GM12878 (cell line): ENCODE data around the gene EME2. TPM values are rescaled to one million over a fixed set of nuclear protein-coding genes. Genes with fewer than 3 reads are reported as not detected.

Experiments
- ATAC-seq: fragments of 200-7000 bp; cut with Tn5 transposase; 3 replicates; pipeline ENCODE4 v1.9.1; 2020; ENCODE audit warnings: mild to moderate bottlenecking, moderate library complexity
- BruUV-seq: library from RNA; stranded (reverse); fragments of 400-500 nt; replicated peaks from 2 replicates; lab custom pipeline; 2021; lab: Mats Ljungman, UMichigan
- CTCF ChIA-PET: fragments of 300-600 bp; sonication (Branson Sonifier 250); formaldehyde crosslinking; extraction: SDS; loops from one replicate; lab custom pipeline; 2021; ENCODE audit warnings: inconsistent platforms; lab: Yijun Ruan, JAX
- POLR2A ChIA-PET: fragments of 350-600 bp; formaldehyde crosslinking; extraction: SDS; loops from one replicate; lab custom pipeline; 2021; ENCODE audit warnings: inconsistent platforms; lab: Charles Lee
- RAD21 ChIA-PET: fragments of 300-600 bp; sonication (Branson Sonifier 250); formaldehyde crosslinking; loops from one replicate; lab custom pipeline; 2023; ENCODE audit warnings: antibody characterized with exemption; ENCODE audit not compliant: unreplicated experiment; lab: Charles Lee
- SMC1A ChIA-PET: fragments of 300-600 bp; sonication (Branson Sonifier 250); formaldehyde crosslinking; loops from one replicate; lab custom pipeline; 2023; ENCODE audit not compliant: unreplicated experiment, uncharacterized antibody; lab: Charles Lee
- DNase-seq: peaks from one replicate; pipeline ENCODE4 v3.0.0-alpha.2; 2011; ENCODE audit warnings: low read depth, low spot score
- FAIRE-seq: peaks from 3 replicates; lab custom pipeline; 2011; peaks lifted over from hg19 to GRCh38; lab: Jason Lieb, UNC
- H2AFZ ChIP-seq: 2 replicates; pipeline ENCODE4 v1.6.0; 2011; ENCODE audit warnings: low read depth, low read length, control low read depth; ENCODE audit not compliant: control insufficient read depth
- H3K27ac ChIP-seq: 2 replicates; pipeline ENCODE4 v1.5.1; 2011; ENCODE audit warnings: control low read depth; ENCODE audit not compliant: control insufficient read depth, insufficient read depth
- H3K27me3 ChIP-seq, 2 experiments: replicated peaks in 1 of 2; 2 replicates each; pipeline versions ENCODE4 v1.6.0 to v1.6.1; 2011; ENCODE audit warnings: low read length in 1 of 2; ENCODE audit not compliant: control insufficient read depth in 2 of 2, insufficient read depth in 2 of 2
- H3K36me3 ChIP-seq, 2 experiments: 2 replicates each; pipeline ENCODE4 v1.5.1; 2011; ENCODE audit warnings: low read length in 1 of 2; ENCODE audit not compliant: control insufficient read depth in 2 of 2, insufficient read depth in 2 of 2
- H3K4me1 ChIP-seq: 2 replicates; pipeline ENCODE4 v1.6.1; 2011; ENCODE audit warnings: mild to moderate bottlenecking, low read length, moderate library complexity, mixed read lengths; ENCODE audit not compliant: control insufficient read depth, insufficient read depth
- H3K4me2 ChIP-seq: 2 replicates; pipeline ENCODE4 v1.6.0; 2011; ENCODE audit warnings: control low read depth; ENCODE audit not compliant: control insufficient read depth, insufficient read depth
- H3K4me3 ChIP-seq: fragments of 200-600 bp; sonication (generic); 2 replicates; pipeline ENCODE4 v1.5.1; 2016
- H3K79me2 ChIP-seq: 2 replicates; pipeline ENCODE4 v1.6.0; 2011; ENCODE audit warnings: low read length; ENCODE audit not compliant: control insufficient read depth, insufficient read depth
- H3K9ac ChIP-seq: 2 replicates; pipeline ENCODE4 v1.8.0; 2011; ENCODE audit warnings: low read length, control low read depth, mixed read lengths; ENCODE audit not compliant: control insufficient read depth, insufficient read depth
- H3K9me3 ChIP-seq: replicated peaks from 3 replicates; pipeline ENCODE4 v1.5.1; 2011; ENCODE audit warnings: mild to moderate bottlenecking, low read length; ENCODE audit not compliant: control insufficient read depth, insufficient read depth
- H4K20me1 ChIP-seq: 2 replicates; pipeline ENCODE4 v1.6.0; 2011; ENCODE audit not compliant: control insufficient read depth, insufficient read depth
- ASH2L ChIP-seq: fragments of 300-600, 200-600 bp; sonication (generic); IDR thresholded peaks from 2 replicates; pipeline ENCODE4 v1.6.1; 2017; ENCODE audit warnings: low read depth, mild to moderate bottlenecking, borderline replicate concordance
- ATF3 ChIP-seq: IDR thresholded peaks from 2 replicates; pipeline ENCODE4 v1.6.1; 2011; ENCODE audit warnings: low read depth, mild to moderate bottlenecking, low read length, moderate library complexity, borderline replicate concordance; ENCODE audit errors: extremely low read depth
- CHD2 ChIP-seq: IDR thresholded peaks from 2 replicates; pipeline ENCODE4 v1.6.1; 2011; ENCODE audit warnings: low read depth, low read length, improper control_type of control experiment, borderline replicate concordance
- CHD4 ChIP-seq: fragments of 200-600 bp; sonication (generic); IDR thresholded peaks from 2 replicates; pipeline ENCODE4 v1.6.1; 2016; ENCODE audit warnings: mild to moderate bottlenecking
- EGR1 ChIP-seq, 2 experiments: IDR thresholded peaks; 1 replicate in 1 of 2; 2 replicates in 1 of 2; pipeline ENCODE4 v1.6.1; 2011 to 2012; ENCODE audit warnings: low read depth in 2 of 2, low read length in 2 of 2, borderline replicate concordance in 1 of 2, mild to moderate bottlenecking in 1 of 2, moderate library complexity in 1 of 2
- EP300 ChIP-seq, 2 experiments: fragments of 150-350 bp in 1 of 2; IDR thresholded peaks; 2 replicates each; pipeline ENCODE4 v1.6.1; 2011 to 2012; ENCODE audit warnings: low read depth in 2 of 2, low read length in 2 of 2, borderline replicate concordance in 1 of 2, improper control_type of control experiment in 1 of 2, inconsistent platforms in 1 of 2; ENCODE audit not compliant: control insufficient read depth in 1 of 2
- FOXM1 ChIP-seq: IDR thresholded peaks from 2 replicates; pipeline ENCODE4 v1.6.1; 2012; ENCODE audit warnings: low read depth, mild to moderate bottlenecking, inconsistent platforms, low read length, moderate library complexity
- MEF2B ChIP-seq: fragments of 450-650 bp; IDR thresholded peaks from 2 replicates; pipeline ENCODE4 v1.6.1; 2018; ENCODE audit warnings: mild to moderate bottlenecking, moderate library complexity; ENCODE audit not compliant: partially characterized antibody, poor library complexity, severe bottlenecking
- NFIC ChIP-seq: IDR thresholded peaks from 2 replicates; pipeline ENCODE4 v1.6.1; 2012; ENCODE audit warnings: low read depth, mild to moderate bottlenecking, inconsistent platforms, low read length, moderate library complexity
- NFYB ChIP-seq: IDR thresholded peaks from 2 replicates; pipeline ENCODE4 v1.6.1; 2011; ENCODE audit warnings: low read depth, mild to moderate bottlenecking, low read length, improper control_type of control experiment, moderate library complexity; ENCODE audit not compliant: insufficient read depth
- NRF1 ChIP-seq: conservative IDR thresholded peaks from 2 replicates; pipeline ENCODE4 v1.6.1; 2011; ENCODE audit warnings: mild to moderate bottlenecking, low read depth, low read length, improper control_type of control experiment
- PML ChIP-seq: IDR thresholded peaks from 2 replicates; pipeline ENCODE4 v1.6.1; 2012; ENCODE audit warnings: low read length, inconsistent platforms
- ZNF687 ChIP-seq: fragments of 450-650 bp; IDR thresholded peaks from 2 replicates; pipeline ENCODE4 v1.6.1; 2017; ENCODE audit warnings: mild to moderate bottlenecking, moderate library complexity
- WGBS: methylation state at CpG from one replicate; pipeline ENCODE4 v1.1.6; 2016; ENCODE audit warnings: low lambda C conversion rate; ENCODE audit not compliant: insufficient replicate concordance, insufficient coverage; ENCODE audit errors: missing lambda C conversion rate; 5-methylcytosine and 5-hydroxymethylcytosine counted together
- in situ Hi-C: fragments of 300-500 bp; cut with MboI; formaldehyde crosslinking; loops from 9 replicates; pipeline ENCODE4 v1.14.3; 2018; ENCODE audit warnings: mixed read lengths
- intact Hi-C: fragments of 100-400 bp; cut with micrococcal nuclease; formaldehyde crosslinking; loops from one replicate; pipeline ENCODE4 v1.14.2; 2022; ENCODE audit not compliant: unreplicated experiment
- polyA plus RNA-seq, 11 experiments: library from polyadenylated mRNA; depleted of rRNA in 4 of 11; unstranded in 6 of 11; stranded (reverse) in 5 of 11; fragments of >200 nt; fragmentation: Nextera tagmentation in 4 of 11; fragmentation: Illumina TruSeq in 1 of 11; extraction: Ambion mirVana in 4 of 11; extraction: Trizol in 1 of 11; gene quantifications; 1 replicate in 1 of 11; 2 replicates in 10 of 11; pipeline versions ENCODE4 v1.2.1 to v1.2.3, GENCODE V29; 2011 to 2016; ENCODE audit warnings: inconsistent platforms in 2 of 11, missing spikeins in 2 of 11, low read depth in 1 of 11
- total RNA-seq, 4 experiments: library from RNA; depleted of rRNA in 3 of 4; stranded (reverse); fragments of >200 nt in 3 of 4; fragmentation: Illumina TruSeq in 1 of 4; extraction: Trizol in 1 of 4; gene quantifications; 2 replicates each; pipeline versions ENCODE4 v1.2.1 to v1.2.3, GENCODE V29; 2013 to 2021

EME2 gene
- total and polyA plus RNA-seq, 10 of the 15 experiments (the other 5 are each of a cell fraction or from before 2014, with no cell fraction given), result 0.29 to 16.9 (median 4.1) TPM

- in situ Hi-C loops (no loop called here), intact Hi-C loops (no loop called here)
- ChIA-PET RAD21 (no interaction called here), CTCF (no interaction called here), POLR2A (no interaction called here), SMC1A (no interaction called here)
- WGBS, result 96% methylated on average over 40 of the region's 44 CpGs
- no peak overlapping the region for H3K4me2 ChIP-seq
- H3K9me3 ChIP-seq, result no peaks in the 10 kb centered on the region
- H3K79me2 ChIP-seq, result no peaks in the 10 kb centered on the region; the same call in none of the 2 replicates
- ATAC-seq (no peak), DNase-seq (no peak), FAIRE-seq (no peak)
- H4K20me1 ChIP-seq, result no peaks in the 10 kb centered on the region
- no TSS peak for BruUV-seq
- no peak overlapping the region for H3K27ac ChIP-seq
- no peaks in the 10 kb centered on the region for H3K27me3 ChIP-seq
- TF ChIP-seq PML (no peak), NRF1 (no peak), FOXM1 (no peak), NFYB (no peak), ATF3 (no peak), MEF2B (no peak), EP300 (IDR thresholded peaks at IDR 0.05; ENCODE audit: borderline replicate concordance in 1 of 2, control insufficient read depth in 1 of 2, low read depth in 2 of 2, low read length in 2 of 2) (no peak), CHD4 (no peak), ZNF687 (no peak), CHD2 (no peak), NFIC (no peak), ASH2L (no peak), EGR1 (IDR thresholded peaks at IDR 0.05; ENCODE audit: borderline replicate concordance in 1 of 2, low read depth in 2 of 2, low read length in 2 of 2) (no peak)
- peaks cover 0 to 12% of the 10 kb centered on the region in 2 experiments; a peak in 3 of 4 replicates for H3K36me3 ChIP-seq
- no peak overlapping the region for H3K9ac ChIP-seq
- no peak overlapping the region for H3K4me3 ChIP-seq
- H3K4me1 ChIP-seq, result no peaks in the 10 kb centered on the region
- no peak overlapping the region for H2AFZ ChIP-seq
Measured at GRCh38 chr16:1790611-1791255, 18.1 kb downstream of the EME2 start.
